HepG2 (cell line): Measurements from ENCODE around the gene SPHK1. TPM values are rescaled to one million over a fixed set of nuclear protein-coding genes. Genes with fewer than 3 reads are reported as not detected.

Experiments used
- ADNP ChIP-seq: sonication (generic); formaldehyde crosslinking; IDR thresholded peaks from 2 replicates; pipeline ENCODE4 v1.4.0; 2020; ENCODE audit warnings: missing genetic modification reagents
- CBX2 ChIP-seq, 2 experiments: fragments of 200-600 bp in 1 of 2; sonication (generic); formaldehyde crosslinking in 1 of 2; IDR thresholded peaks; 2 replicates each; pipeline versions ENCODE4 v1.7.0 to v1.8.1; 2018 to 2022; ENCODE audit warnings: low read depth in 2 of 2, low read length in 1 of 2, mild to moderate bottlenecking in 1 of 2, missing genetic modification reagents in 1 of 2
- FOXM1 ChIP-seq: sonication (generic); formaldehyde crosslinking; IDR thresholded peaks from 2 replicates; pipeline ENCODE4 v1.5.0; 2020; ENCODE audit warnings: missing genetic modification reagents
- MEIS1 ChIP-seq: sonication (generic); formaldehyde crosslinking; IDR thresholded peaks from 2 replicates; pipeline ENCODE4 v1.9.0; 2021; ENCODE audit warnings: mild to moderate bottlenecking, missing genetic modification reagents, moderate library complexity, borderline replicate concordance
- NRL ChIP-seq: sonication (generic); formaldehyde crosslinking; IDR thresholded peaks from 2 replicates; pipeline ENCODE4 v1.5.0; 2020; ENCODE audit warnings: missing genetic modification reagents, mild to moderate bottlenecking, moderate library complexity, borderline replicate concordance
- REST ChIP-seq, 2 experiments: IDR thresholded peaks; 2 replicates each; pipeline ENCODE4 v1.6.1; 2011 to 2012; ENCODE audit warnings: low read length in 2 of 2, borderline replicate concordance in 1 of 2, low read depth in 1 of 2, mild to moderate bottlenecking in 1 of 2, moderate library complexity in 1 of 2
- SATB2 ChIP-seq: sonication (generic); formaldehyde crosslinking; IDR thresholded peaks from 2 replicates; pipeline ENCODE4 v1.5.0; 2020; ENCODE audit warnings: missing genetic modification reagents
- SP1 ChIP-seq, 2 experiments: fragments of 450-650 bp in 1 of 2; sonication (generic) in 1 of 2; formaldehyde crosslinking in 1 of 2; IDR thresholded peaks; 2 replicates each; pipeline versions ENCODE4 v1.4.0 to v1.6.1; 2016 to 2020; ENCODE audit warnings: missing genetic modification reagents in 1 of 2
- TRIM24 ChIP-seq: sonication (generic); formaldehyde crosslinking; IDR thresholded peaks from 2 replicates; pipeline ENCODE4 v1.8.0; 2022; ENCODE audit warnings: mild to moderate bottlenecking, missing genetic modification reagents
- ZBTB20 ChIP-seq: sonication (generic); formaldehyde crosslinking; IDR thresholded peaks from 2 replicates; pipeline ENCODE4 v1.8.1; 2023; ENCODE audit warnings: missing genetic modification reagents, low read depth, mild to moderate bottlenecking, borderline replicate concordance
- ZFP36L1 ChIP-seq: sonication (generic); formaldehyde crosslinking; IDR thresholded peaks from 2 replicates; pipeline ENCODE4 v1.8.0; 2022; ENCODE audit warnings: mild to moderate bottlenecking, missing genetic modification reagents, moderate library complexity
- ZFX ChIP-seq: sonication (generic); formaldehyde crosslinking; IDR thresholded peaks from 2 replicates; pipeline ENCODE4 v1.4.0; 2020; ENCODE audit warnings: mild to moderate bottlenecking, low read depth, missing genetic modification reagents, moderate library complexity
- ZFYVE20 ChIP-seq: sonication (generic); formaldehyde crosslinking; IDR thresholded peaks from 2 replicates; pipeline ENCODE4 v1.8.0; 2023; ENCODE audit warnings: low read depth, mild to moderate bottlenecking, moderate library complexity, missing genetic modification reagents, borderline replicate concordance
- ZNF12 ChIP-seq: sonication (generic); formaldehyde crosslinking; IDR thresholded peaks from 2 replicates; pipeline ENCODE4 v1.5.0; 2020; ENCODE audit warnings: missing genetic modification reagents
- ZNF383 ChIP-seq: sonication (generic); formaldehyde crosslinking; IDR thresholded peaks from 2 replicates; pipeline ENCODE4 v1.4.0; 2020; ENCODE audit warnings: missing genetic modification reagents, mild to moderate bottlenecking, borderline replicate concordance
- ZNF562 ChIP-seq: sonication (generic); formaldehyde crosslinking; IDR thresholded peaks from 2 replicates; pipeline ENCODE4 v1.8.0; 2022; ENCODE audit warnings: missing genetic modification reagents, borderline replicate concordance
- ZNF7 ChIP-seq: IDR thresholded peaks from 2 replicates; pipeline ENCODE4 v1.6.1; 2016; ENCODE audit warnings: missing biosample characterization, missing genetic modification reagents
- ZNF737 ChIP-seq: sonication (generic); formaldehyde crosslinking; IDR thresholded peaks from 2 replicates; pipeline ENCODE4 v1.5.0; 2020; ENCODE audit warnings: missing genetic modification reagents, mild to moderate bottlenecking, borderline replicate concordance
- ZNF850 ChIP-seq: sonication (generic); formaldehyde crosslinking; conservative IDR thresholded peaks from 2 replicates; pipeline ENCODE4 v1.9.0; 2021; ENCODE audit warnings: mild to moderate bottlenecking, missing genetic modification reagents
- polyA plus RNA-seq, 8 experiments: library from polyadenylated mRNA; depleted of rRNA in 3 of 8; stranded (reverse) in 7 of 8; unstranded in 1 of 8; fragments of >200 nt; fragmentation: Illumina TruSeq in 4 of 8; extraction: Trizol in 4 of 8; gene quantifications; 2 replicates each; pipeline versions ENCODE4 v1.2.1 to v1.2.3, GENCODE V29; 2011 to 2016; ENCODE audit warnings: low read depth in 4 of 8, missing spikeins in 1 of 8, mixed read lengths in 1 of 8; ENCODE audit not compliant: insufficient read depth in 1 of 8
- total RNA-seq, 5 experiments: library from RNA; depleted of rRNA; stranded (reverse); fragments of >200 nt; fragmentation: Illumina TruSeq; extraction: Trizol; gene quantifications; 2 replicates each; pipeline ENCODE4 v1.2.3, GENCODE V29; 2016; ENCODE audit warnings: low read depth in 1 of 5
- TF ChIP-seq, protein P1 (sequence below): sonication (generic); formaldehyde crosslinking; IDR thresholded peaks from 2 replicates; pipeline ENCODE4 v1.4.0; 2020; ENCODE audit warnings: missing genetic modification reagents, borderline replicate concordance
- TF ChIP-seq, protein P2 (sequence below): sonication (generic); formaldehyde crosslinking; IDR thresholded peaks from 2 replicates; pipeline ENCODE4 v1.4.0; 2020; ENCODE audit warnings: mild to moderate bottlenecking, missing genetic modification reagents

Gene SPHK1
- total and polyA plus RNA-seq, 2 of the 13 experiments (the other 11 are each of a cell fraction or from before 2014, with no cell fraction given) = 129 to 160 TPM

DNA sequence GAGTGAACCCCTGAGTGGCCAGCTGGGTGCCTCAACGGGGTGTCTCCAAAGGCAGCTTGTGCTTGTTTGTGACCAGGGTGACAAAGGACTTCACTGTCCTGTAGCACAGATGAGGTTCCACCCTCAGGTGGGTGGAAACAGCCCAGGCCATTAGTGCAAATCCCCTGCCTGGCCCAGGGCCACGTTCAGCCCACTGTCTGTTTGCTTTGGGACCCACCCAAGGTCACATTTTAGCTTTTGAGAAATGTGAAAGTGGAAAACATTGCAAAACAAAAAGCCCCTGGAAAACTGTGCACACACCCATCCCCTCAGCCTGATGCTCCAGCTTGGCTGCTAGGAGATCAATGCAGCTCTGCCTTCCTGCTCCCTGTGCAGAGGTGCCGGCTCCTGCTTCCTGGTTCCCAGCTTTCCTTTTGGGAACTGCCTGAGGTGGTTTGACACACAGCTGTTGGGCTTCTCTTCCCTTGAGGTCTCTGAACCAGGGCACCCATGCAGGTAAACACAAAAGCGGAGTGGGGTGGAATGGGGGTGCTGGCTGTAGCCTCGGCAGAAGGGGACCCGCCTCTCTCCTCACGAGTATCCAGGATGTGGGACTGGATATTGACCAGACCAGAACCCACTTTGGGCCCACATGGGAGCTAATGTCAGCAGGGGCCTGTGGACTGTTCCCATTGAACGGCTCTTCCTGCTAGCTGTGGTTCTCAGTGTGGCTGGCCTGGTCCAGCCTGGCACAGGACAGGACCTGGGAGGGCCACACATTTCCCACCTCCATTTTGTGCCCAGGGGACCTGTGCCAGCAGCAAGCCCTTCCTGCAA is 7.9 kb upstream of the SPHK1 start (continued):
- TF ChIP-seq ZNF383 = 0 out of 2 replicates have a peak, but pooled peaks have one; percentile 27
- peak; percentile 32; the same call in 1 of the 2 replicates for TF ChIP-seq ZNF12 (CRISPR knock-in tag)
- no peak for TF ChIP-seq TRIM24 (CRISPR knock-in tag)
- no peak for TF ChIP-seq NRL (CRISPR knock-in tag)
- TF ChIP-seq REST (IDR thresholded peaks at IDR 0.05; ENCODE audit: borderline replicate concordance in 1 of 2, low read depth in 1 of 2, low read length in 2 of 2) = peak in 1 of 2 experiments; percentile 62; a peak in 1 of 4 replicates
- no peak for TF ChIP-seq ZNF850
- TF ChIP-seq MEIS1 (CRISPR knock-in tag) = peak; percentile 57; the same call in 1 of the 2 replicates
- no peak for TF ChIP-seq SATB2
- TF ChIP-seq ZNF7 = peak; percentile 10; the same call in 1 of the 2 replicates
- TF ChIP-seq SP1 (IDR thresholded peaks at IDR 0.05) = no peak
- 0 out of 2 replicates have a peak, but pooled peaks have one; percentile 30 for TF ChIP-seq SP1 (CRISPR knock-in tag; IDR thresholded peaks at IDR 0.05)
- no peak for TF ChIP-seq ZNF737 (CRISPR knock-in tag)
- TF ChIP-seq ZBTB20 = 0 out of 2 replicates have a peak, but pooled peaks have one; percentile 14
- TF ChIP-seq, protein P1, sequence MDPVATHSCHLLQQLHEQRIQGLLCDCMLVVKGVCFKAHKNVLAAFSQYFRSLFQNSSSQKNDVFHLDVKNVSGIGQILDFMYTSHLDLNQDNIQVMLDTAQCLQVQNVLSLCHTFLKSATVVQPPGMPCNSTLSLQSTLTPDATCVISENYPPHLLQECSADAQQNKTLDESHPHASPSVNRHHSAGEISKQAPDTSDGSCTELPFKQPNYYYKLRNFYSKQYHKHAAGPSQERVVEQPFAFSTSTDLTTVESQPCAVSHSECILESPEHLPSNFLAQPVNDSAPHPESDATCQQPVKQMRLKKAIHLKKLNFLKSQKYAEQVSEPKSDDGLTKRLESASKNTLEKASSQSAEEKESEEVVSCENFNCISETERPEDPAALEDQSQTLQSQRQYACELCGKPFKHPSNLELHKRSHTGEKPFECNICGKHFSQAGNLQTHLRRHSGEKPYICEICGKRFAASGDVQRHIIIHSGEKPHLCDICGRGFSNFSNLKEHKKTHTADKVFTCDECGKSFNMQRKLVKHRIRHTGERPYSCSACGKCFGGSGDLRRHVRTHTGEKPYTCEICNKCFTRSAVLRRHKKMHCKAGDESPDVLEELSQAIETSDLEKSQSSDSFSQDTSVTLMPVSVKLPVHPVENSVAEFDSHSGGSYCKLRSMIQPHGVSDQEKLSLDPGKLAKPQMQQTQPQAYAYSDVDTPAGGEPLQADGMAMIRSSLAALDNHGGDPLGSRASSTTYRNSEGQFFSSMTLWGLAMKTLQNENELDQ (CRISPR knock-in tag) = no peak
- no peak for TF ChIP-seq CBX2 (IDR thresholded peaks at IDR 0.05; ENCODE audit: low read depth, low read length)
- TF ChIP-seq CBX2 (CRISPR knock-in tag; IDR thresholded peaks at IDR 0.05; ENCODE audit: low read depth) = no peak
- TF ChIP-seq FOXM1 (CRISPR knock-in tag) = no peak
- no peak for TF ChIP-seq ZFP36L1 (CRISPR knock-in tag)
- no peak for TF ChIP-seq ZFYVE20
- peak; percentile 66 for TF ChIP-seq ZFX (CRISPR knock-in tag)
- TF ChIP-seq ADNP (CRISPR knock-in tag) = no peak
- TF ChIP-seq ZNF562 (CRISPR knock-in tag) = no peak
- TF ChIP-seq, protein P2, sequence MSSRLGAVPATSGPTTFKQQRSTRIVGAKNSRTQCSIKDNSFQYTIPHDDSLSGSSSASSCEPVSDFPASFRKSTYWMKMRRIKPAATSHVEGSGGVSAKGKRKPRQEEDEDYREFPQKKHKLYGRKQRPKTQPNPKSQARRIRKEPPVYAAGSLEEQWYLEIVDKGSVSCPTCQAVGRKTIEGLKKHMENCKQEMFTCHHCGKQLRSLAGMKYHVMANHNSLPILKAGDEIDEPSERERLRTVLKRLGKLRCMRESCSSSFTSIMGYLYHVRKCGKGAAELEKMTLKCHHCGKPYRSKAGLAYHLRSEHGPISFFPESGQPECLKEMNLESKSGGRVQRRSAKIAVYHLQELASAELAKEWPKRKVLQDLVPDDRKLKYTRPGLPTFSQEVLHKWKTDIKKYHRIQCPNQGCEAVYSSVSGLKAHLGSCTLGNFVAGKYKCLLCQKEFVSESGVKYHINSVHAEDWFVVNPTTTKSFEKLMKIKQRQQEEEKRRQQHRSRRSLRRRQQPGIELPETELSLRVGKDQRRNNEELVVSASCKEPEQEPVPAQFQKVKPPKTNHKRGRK = no peak
